Ectodermal cell (in vitro differentiated cells): ENCODE results near the gene IGF1R.
"Not testable (repeated sequence)": the region's sequence is repeated elsewhere in the genome, so short reads cannot be mapped to it uniquely, and the experiment has no call there.

Experiments used
- H3K27ac ChIP-seq: 2 replicates; pipeline ENCODE4 v1.7.0; 2013; ENCODE audit warnings: mild to moderate bottlenecking, low read depth, low read length; ENCODE audit not compliant: insufficient read depth, poor library complexity, severe bottlenecking
- H3K27me3 ChIP-seq: 2 replicates; pipeline ENCODE4 v1.7.0; 2013; ENCODE audit warnings: mild to moderate bottlenecking, low read length; ENCODE audit not compliant: insufficient read depth, control insufficient read depth, poor library complexity, severe bottlenecking
- H3K36me3 ChIP-seq: one replicate; pipeline ENCODE4 v1.7.0; 2013; ENCODE audit warnings: low read length; ENCODE audit not compliant: control insufficient read depth, insufficient read depth
- H3K4me1 ChIP-seq: one replicate; pipeline ENCODE4 v1.7.0; 2013; ENCODE audit warnings: low read length; ENCODE audit not compliant: control insufficient read depth, insufficient read depth
- H3K4me3 ChIP-seq: 2 replicates; pipeline ENCODE4 v1.7.0; 2013; ENCODE audit warnings: low read depth, low read length, control low read depth; ENCODE audit not compliant: insufficient read depth
- H3K9me3 ChIP-seq: 2 replicates; pipeline ENCODE4 v1.7.0; 2013; ENCODE audit warnings: mild to moderate bottlenecking, low read length, moderate library complexity; ENCODE audit not compliant: control insufficient read depth
- WGBS, 2 experiments: methylation state at CpG; one replicate each; pipeline ENCODE4 v1.1.7; 2013; ENCODE audit warnings: missing lambda C conversion rate in 2 of 2; 5-methylcytosine and 5-hydroxymethylcytosine counted together

The IGF1R gene

DNA sequence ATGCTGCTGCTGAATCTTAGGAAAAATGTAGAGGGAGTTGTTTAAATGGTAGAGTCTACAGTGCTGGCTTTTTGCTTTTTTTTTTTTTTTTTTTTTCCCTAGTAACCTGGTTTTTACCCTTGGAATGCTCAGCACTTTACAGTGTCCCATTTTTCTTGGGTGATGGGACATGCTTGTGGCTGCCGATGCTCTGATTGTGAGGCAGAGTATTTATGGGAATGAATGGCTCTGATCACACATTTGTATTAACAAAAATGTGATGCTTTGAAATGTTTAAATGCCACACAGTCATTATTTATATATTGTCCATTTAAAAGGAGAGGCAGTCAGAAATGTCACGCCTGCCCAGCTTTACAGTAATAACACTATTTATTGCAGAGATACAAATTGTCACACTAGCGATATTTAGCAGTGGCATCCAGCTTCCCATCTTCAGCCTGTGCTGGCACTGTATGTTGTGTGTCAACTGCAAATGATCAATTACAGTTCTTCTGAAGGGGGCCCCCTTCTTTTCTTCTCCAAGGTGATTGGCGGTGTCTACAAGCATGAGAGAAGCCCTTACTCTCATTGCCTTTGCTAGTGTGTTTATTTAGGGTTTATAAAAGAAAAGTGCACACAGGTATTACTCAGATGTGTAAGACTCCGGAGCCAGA lies 30.9 kb upstream of the IGF1R start:
- WGBS, 2 experiments, result 95 to 100% methylated on average over 4 to 5 of the region's 5 CpGs
- Histone ChIP-seq H3K27me3 (no peaks in the 10 kb centered on the region), H3K4me1 (no peaks in the 10 kb centered on the region), H3K9me3 (no peaks in the 10 kb centered on the region), H3K4me3 (no peak overlapping the region), H3K36me3 (no peaks in the 10 kb centered on the region), H3K27ac (no peak overlapping the region)

DNA sequence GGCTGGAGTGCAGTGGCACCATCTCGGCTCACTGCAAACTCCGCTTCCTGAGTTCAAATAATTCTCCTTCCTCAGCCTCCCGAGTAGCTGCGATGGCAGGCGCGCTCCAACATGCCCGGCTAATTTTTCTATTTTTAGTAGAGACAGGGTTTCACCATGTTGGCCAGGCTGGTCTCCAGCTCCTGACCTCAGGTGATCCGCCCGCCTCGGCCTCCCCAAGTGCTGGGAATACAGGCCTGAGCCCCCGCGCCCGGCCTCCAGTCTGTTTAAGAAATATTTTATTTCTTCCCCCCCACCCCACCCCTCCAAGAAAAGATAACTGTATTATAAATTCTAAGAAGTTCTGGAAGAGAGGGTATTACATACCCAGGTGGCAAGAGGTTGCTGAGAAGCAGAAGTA lies 29.8 kb upstream of the IGF1R start:
- not testable (repeated sequence) for H3K9me3 ChIP-seq, H3K27ac ChIP-seq, H3K36me3 ChIP-seq, H3K4me1 ChIP-seq, H3K27me3 ChIP-seq, H3K4me3 ChIP-seq
- WGBS, 2 experiments, result 88 to 93% methylated on average over 10 to 13 of the region's 13 CpGs

DNA sequence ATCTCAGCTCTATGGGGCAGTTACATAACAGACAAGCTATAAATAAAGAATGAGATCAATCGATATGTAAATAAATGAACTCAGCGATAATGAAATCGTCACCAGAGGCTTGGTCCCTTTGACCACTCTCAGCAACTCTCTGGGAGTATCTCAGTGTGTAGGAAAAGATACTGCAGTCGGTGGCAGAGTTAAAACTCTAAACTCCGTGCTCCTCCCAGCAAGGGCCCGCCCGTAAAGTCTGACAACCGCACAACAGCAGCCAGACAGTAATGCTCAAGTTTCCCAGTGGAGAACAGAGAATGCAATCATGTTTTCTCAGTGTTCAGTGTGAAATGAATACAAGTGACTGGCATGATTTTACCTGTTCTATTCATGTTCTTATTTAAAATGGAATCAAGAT lies 28.3 kb upstream of the IGF1R start:
- H3K4me1 ChIP-seq, result no peaks in the 10 kb centered on the region
- 66 to 69% methylated on average over 8 of the region's 8 CpGs for WGBS, 2 experiments
- H3K27me3 ChIP-seq, result no peaks in the 10 kb centered on the region
- H3K36me3 ChIP-seq, result no peaks in the 10 kb centered on the region
- H3K27ac ChIP-seq, result no peak overlapping the region
- no peaks in the 10 kb centered on the region for H3K9me3 ChIP-seq
- no peak overlapping the region for H3K4me3 ChIP-seq

DNA sequence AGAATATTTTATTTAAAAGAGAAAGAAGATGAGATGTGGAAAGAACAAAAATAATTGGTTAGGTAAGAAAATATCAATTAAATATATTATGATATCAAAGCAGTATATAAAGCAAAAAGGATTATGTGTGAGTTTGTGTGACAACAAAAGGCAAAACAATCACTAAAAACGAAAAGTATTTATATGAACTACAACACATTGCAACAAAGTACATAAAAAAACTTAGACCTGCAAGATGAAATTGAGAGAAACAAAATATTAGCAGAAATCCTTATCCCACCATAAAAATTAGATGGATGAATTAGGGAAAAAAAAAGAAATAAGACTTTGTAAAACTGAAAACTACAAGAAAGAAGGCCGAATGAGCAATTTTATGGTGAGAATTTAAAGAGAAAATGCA lies 27.3 kb upstream of the IGF1R start:
- 88 to 100% methylated on average over 1 of the region's 2 CpGs for WGBS, 2 experiments
- Histone ChIP-seq H3K4me3 (no peak overlapping the region), H3K36me3 (no peaks in the 10 kb centered on the region), H3K27me3 (no peaks in the 10 kb centered on the region), H3K4me1 (no peaks in the 10 kb centered on the region), H3K27ac (no peak overlapping the region), H3K9me3 (no peaks in the 10 kb centered on the region)

DNA sequence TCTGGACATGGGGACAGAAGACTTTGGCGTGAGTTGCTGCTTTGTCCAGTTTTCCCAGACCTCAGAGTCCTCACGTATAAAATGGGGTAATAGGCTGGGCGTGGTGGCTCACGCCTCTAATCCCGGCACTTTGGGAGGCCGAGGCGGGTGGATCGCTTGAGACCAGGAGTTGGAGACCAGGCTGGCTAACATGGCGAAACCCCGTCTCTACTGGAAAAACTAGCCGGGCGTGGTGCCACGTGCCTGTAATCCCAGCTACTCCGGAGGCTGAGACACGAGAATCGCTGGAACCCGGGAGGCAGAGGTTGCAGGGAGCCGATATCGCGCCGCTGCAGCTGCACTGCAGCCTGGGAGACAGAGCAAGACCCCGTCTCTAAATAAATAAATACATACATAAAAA lies 22.7 kb upstream of the IGF1R start:
- Histone ChIP-seq H3K36me3 (no peaks in the 10 kb centered on the region), H3K4me1 (peaks cover 3% of the 10 kb centered on the region), H3K27ac (no peak overlapping the region), H3K27me3 (no peaks in the 10 kb centered on the region), H3K9me3 (no peaks in the 10 kb centered on the region), H3K4me3 (no peak overlapping the region)
- 95% methylated on average over 21 of the region's 22 CpGs for WGBS, 2 experiments

DNA sequence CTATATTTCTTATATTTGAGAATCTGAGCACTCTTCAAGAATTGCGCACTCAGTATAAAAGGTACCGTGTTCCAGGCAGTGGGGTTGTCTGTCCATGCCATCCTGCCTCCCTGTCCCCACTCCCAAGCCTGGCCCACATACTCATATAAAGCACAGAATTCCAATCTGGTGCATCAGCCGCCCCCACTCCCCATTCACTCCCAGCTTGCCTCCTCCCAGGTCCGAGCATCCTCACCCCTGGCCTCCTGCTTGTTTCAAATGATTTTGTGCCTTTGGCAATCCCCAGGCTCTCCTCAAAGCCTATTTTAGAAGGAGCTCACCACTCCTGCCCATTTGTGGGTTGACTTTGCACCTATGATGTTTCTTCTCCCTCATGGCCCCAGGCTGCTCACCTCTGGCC lies 22.2 kb upstream of the IGF1R start:
- Histone ChIP-seq H3K27me3 (no peaks in the 10 kb centered on the region), H3K27ac (no peak overlapping the region), H3K9me3 (no peaks in the 10 kb centered on the region), H3K4me3 (no peak overlapping the region), H3K36me3 (no peaks in the 10 kb centered on the region), H3K4me1 (peaks cover 3% of the 10 kb centered on the region)
- 78 to 84% methylated on average over 4 of the region's 4 CpGs for WGBS, 2 experiments

DNA sequence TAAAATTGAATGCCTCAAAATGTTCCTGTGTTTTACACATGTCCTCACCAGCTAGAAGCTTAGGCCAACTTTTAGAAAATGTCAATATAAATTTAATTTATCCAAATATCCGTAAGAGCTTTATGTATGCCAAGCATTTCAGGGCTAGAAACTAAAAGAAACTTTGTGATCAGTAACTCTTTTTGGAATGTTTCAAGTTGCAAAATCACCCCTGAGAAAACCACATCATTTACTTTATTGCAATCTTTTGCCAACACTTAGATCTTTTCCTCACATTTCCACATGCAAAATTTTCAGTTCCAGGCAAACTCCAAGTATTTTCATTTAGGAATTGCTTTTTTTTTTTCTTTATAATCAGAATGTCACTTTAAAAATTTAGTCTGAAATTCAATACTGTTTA lies 20.1 kb upstream of the IGF1R start:
- 91 to 100% methylated on average over 1 of the region's 1 CpG for WGBS, 2 experiments
- no peak overlapping the region for H3K4me3 ChIP-seq
- no peak overlapping the region for H3K27ac ChIP-seq
- H3K36me3 ChIP-seq, result no peaks in the 10 kb centered on the region
- no peaks in the 10 kb centered on the region for H3K9me3 ChIP-seq
- peaks cover 3% of the 10 kb centered on the region for H3K4me1 ChIP-seq
- H3K27me3 ChIP-seq, result no peaks in the 10 kb centered on the region

DNA sequence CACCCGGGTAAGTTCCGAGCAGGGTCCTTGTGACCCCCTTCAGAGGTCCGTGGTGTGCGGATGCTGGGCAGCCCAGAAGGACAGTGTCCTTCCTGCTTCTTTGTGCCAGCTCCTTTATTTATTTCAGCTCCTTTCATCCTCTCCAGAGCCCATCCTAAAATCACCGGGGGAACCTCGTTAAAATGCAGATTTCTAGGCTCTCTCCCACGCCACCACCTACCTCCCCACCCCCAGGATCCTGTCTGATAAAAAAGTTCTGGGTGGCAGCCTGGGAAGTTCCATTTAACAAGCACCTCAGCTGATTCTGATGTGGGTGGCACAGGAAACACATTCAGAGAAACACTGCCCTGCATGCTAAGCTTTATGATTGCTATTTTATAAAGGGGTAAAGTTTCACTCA lies 12.5 kb upstream of the IGF1R start:
- no peaks in the 10 kb centered on the region for H3K4me1 ChIP-seq
- no peaks in the 10 kb centered on the region for H3K27me3 ChIP-seq
- H3K36me3 ChIP-seq, result no peaks in the 10 kb centered on the region
- 48 to 55% methylated on average over 7 of the region's 7 CpGs for WGBS, 2 experiments
- H3K27ac ChIP-seq, result no peak overlapping the region
- no peaks in the 10 kb centered on the region for H3K9me3 ChIP-seq
- no peak overlapping the region for H3K4me3 ChIP-seq

DNA sequence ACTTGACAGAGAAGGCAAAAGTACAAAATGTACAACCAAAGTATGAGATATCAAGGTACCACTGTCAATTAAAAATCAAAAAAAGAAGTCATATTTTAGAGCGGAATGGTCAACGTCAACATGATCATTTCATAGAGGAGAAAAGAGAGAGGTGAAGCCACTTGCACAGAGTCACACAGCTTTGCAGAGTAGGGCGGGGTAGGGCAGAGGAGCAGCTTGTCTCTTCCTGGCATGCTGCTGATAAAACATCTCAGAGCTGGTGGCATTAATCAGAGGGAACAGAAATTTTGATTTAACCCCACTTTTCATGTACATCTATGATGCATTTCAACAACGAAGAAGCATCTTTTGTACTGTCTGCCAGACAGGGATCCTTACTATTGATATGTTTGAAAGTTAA lies 5.2 kb upstream of the IGF1R start:
- Histone ChIP-seq H3K4me3 (no peak overlapping the region), H3K27me3 (no peaks in the 10 kb centered on the region), H3K4me1 (no peaks in the 10 kb centered on the region), H3K9me3 (no peaks in the 10 kb centered on the region), H3K36me3 (no peaks in the 10 kb centered on the region), H3K27ac (no peak overlapping the region)
- WGBS, 2 experiments, result 92 to 95% methylated on average over 4 of the region's 4 CpGs

DNA sequence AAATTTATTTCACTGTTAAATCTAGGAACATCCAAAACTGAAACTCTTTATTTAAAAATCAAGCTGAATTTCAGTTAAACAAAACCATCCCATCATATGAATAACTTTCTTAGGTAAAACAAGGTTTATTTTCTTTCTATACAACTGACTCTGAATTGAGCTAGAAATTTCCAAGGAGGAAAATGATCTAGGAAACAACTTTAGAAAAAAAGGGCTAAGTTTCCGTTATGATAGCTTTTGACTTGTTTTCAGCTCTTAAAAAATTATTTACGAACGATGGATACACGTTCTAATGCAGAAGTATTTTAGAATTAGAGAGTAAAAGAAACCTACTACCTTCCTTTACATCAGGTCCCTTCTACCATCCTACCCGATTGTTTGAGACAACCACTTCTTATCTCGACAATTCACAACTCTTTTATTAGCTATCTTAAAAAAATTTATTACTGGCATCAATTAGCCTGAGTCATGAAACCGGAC lies 1.8 kb upstream of the IGF1R start:
- WGBS, 2 experiments, result 5 to 6% methylated on average over 4 to 6 of the region's 7 CpGs

More for the DNA sequence above, 1.8 kb upstream of the IGF1R start:
- Histone ChIP-seq H3K4me3 (peak overlapping the region; percentile 89), H3K27me3 (peaks cover 8% of the 10 kb centered on the region), H3K4me1 (peaks cover under 1% of the 10 kb centered on the region), H3K36me3 (no peaks in the 10 kb centered on the region), H3K9me3 (no peaks in the 10 kb centered on the region), H3K27ac (peak overlapping the region; percentile 77)
